Liver (tissue), 9 donors: ENCODE measurements around the gene LRMDA. TPM values are rescaled to one million over a fixed set of nuclear protein-coding genes. Genes with fewer than 3 reads are reported as not detected.

ENCODE experiments used
- DNase-seq: peaks from one replicate; pipeline ENCODE4 v3.0.0-alpha.2; 2017; ENCODE audit warnings: low spot score
- H3K27ac ChIP-seq, 2 donors: one replicate each; pipeline ENCODE4 v1.7.0; 2013; ENCODE audit warnings: inconsistent platforms in 2 of 2, low read length in 2 of 2, control low read depth in 1 of 2, low read depth in 1 of 2, mild to moderate bottlenecking in 1 of 2
- H3K27me3 ChIP-seq, 4 donors: one replicate each; pipeline versions ENCODE4 v1.6.1 to v1.7.0; 2013; ENCODE audit warnings: low read length in 3 of 4, inconsistent platforms in 1 of 4, mild to moderate bottlenecking in 1 of 4, moderate library complexity in 1 of 4; ENCODE audit not compliant: control insufficient read depth in 4 of 4, insufficient read depth in 4 of 4
- H3K36me3 ChIP-seq, 4 donors: one replicate each; pipeline versions ENCODE4 v1.6.1 to v1.7.0; 2013; ENCODE audit warnings: low read length in 3 of 4, mild to moderate bottlenecking in 3 of 4, low read depth in 1 of 4, moderate library complexity in 1 of 4; ENCODE audit not compliant: control insufficient read depth in 4 of 4, insufficient read depth in 3 of 4
- H3K4me1 ChIP-seq, 4 donors: one replicate each; pipeline versions ENCODE4 v1.6.1 to v1.7.0; 2013; ENCODE audit warnings: low read length in 3 of 4, mild to moderate bottlenecking in 3 of 4, moderate library complexity in 1 of 4; ENCODE audit not compliant: control insufficient read depth in 4 of 4, insufficient read depth in 4 of 4
- H3K4me3 ChIP-seq, 3 donors: one replicate each; pipeline versions ENCODE4 v1.6.1 to v1.7.0; 2013; ENCODE audit warnings: low read length in 3 of 3, control low read depth in 1 of 3, low read depth in 1 of 3, mild to moderate bottlenecking in 1 of 3
- H3K9ac ChIP-seq, 2 donors: one replicate each; pipeline ENCODE4 v1.7.0; 2013; ENCODE audit warnings: low read length in 2 of 2, mild to moderate bottlenecking in 2 of 2, moderate library complexity in 2 of 2, control low read depth in 1 of 2, low read depth in 1 of 2
- H3K9me3 ChIP-seq, 4 donors: one replicate each; pipeline versions ENCODE4 v1.6.1 to v1.7.0; 2013; ENCODE audit warnings: low read length in 3 of 4; ENCODE audit not compliant: control insufficient read depth in 4 of 4
- ATF3 ChIP-seq: IDR thresholded peaks from 2 replicates; pipeline ENCODE4 v1.6.1; 2016; ENCODE audit warnings: antibody characterized with exemption
- EGR1 ChIP-seq, 2 donors: IDR thresholded peaks; 2 replicates each; pipeline ENCODE4 v1.6.1; 2016 to 2018; ENCODE audit warnings: antibody characterized with exemption in 2 of 2, low read depth in 2 of 2
- FOXA1 ChIP-seq: IDR thresholded peaks from 2 replicates; pipeline ENCODE4 v1.6.1; 2016; ENCODE audit warnings: antibody characterized with exemption
- FOXA2 ChIP-seq: IDR thresholded peaks from 2 replicates; pipeline ENCODE4 v1.6.1; 2016; ENCODE audit warnings: antibody characterized with exemption
- GABPA ChIP-seq, 2 donors: IDR thresholded peaks in 1 of 2; conservative IDR thresholded peaks in 1 of 2; 2 replicates each; pipeline ENCODE4 v1.6.1; 2016; ENCODE audit warnings: antibody characterized with exemption in 2 of 2, mild to moderate bottlenecking in 1 of 2, moderate library complexity in 1 of 2
- HNF4A ChIP-seq, 2 donors: conservative IDR thresholded peaks; 2 replicates each; pipeline ENCODE4 v1.6.1; 2016; ENCODE audit warnings: antibody characterized with exemption in 2 of 2, mild to moderate bottlenecking in 2 of 2
- HNF4G ChIP-seq: IDR thresholded peaks from 2 replicates; pipeline ENCODE4 v1.6.1; 2016; ENCODE audit warnings: antibody characterized with exemption
- JUND ChIP-seq, 2 donors: IDR thresholded peaks; 2 replicates each; pipeline ENCODE4 v1.6.1; 2016; ENCODE audit warnings: antibody characterized with exemption in 2 of 2
- NR2F2 ChIP-seq: IDR thresholded peaks from 2 replicates; pipeline ENCODE4 v1.6.1; 2016; ENCODE audit warnings: antibody characterized with exemption
- RAD21 ChIP-seq, 2 donors: IDR thresholded peaks; 2 replicates each; pipeline ENCODE4 v1.6.1; 2016; ENCODE audit warnings: antibody characterized with exemption in 2 of 2, mild to moderate bottlenecking in 2 of 2
- RXRA ChIP-seq, 2 donors: IDR thresholded peaks; 2 replicates each; pipeline ENCODE4 v1.6.1; 2017 to 2018; ENCODE audit warnings: antibody characterized with exemption in 2 of 2, mild to moderate bottlenecking in 1 of 2
- SP1 ChIP-seq: IDR thresholded peaks from 2 replicates; pipeline ENCODE4 v1.6.1; 2018; ENCODE audit warnings: antibody characterized with exemption, mild to moderate bottlenecking
- TAF1 ChIP-seq: conservative IDR thresholded peaks from 2 replicates; pipeline ENCODE4 v1.6.1; 2016; ENCODE audit warnings: antibody characterized with exemption, mild to moderate bottlenecking
- YY1 ChIP-seq: IDR thresholded peaks from 2 replicates; pipeline ENCODE4 v1.6.1; 2016; ENCODE audit warnings: antibody characterized with exemption, mild to moderate bottlenecking
- WGBS: extraction: QIAGEN DNeasy Blood & Tissue Kit; methylation state at CpG from one replicate; pipeline ENCODE4 v1.1.7; 2013; 5-methylcytosine and 5-hydroxymethylcytosine counted together
- polyA plus RNA-seq, 2 donors: library from polyadenylated mRNA; stranded (reverse) in 1 of 2; unstranded in 1 of 2; fragments of 200-250 nt in 1 of 2; fragments of >200 nt in 1 of 2; fragmentation: Nextera tagmentation in 1 of 2; extraction: Ambion mirVana in 1 of 2; gene quantifications; one replicate each; pipeline versions ENCODE4 v1.2.1 to v1.2.3, GENCODE V29; 2013 to 2015
- total RNA-seq, 2 donors: library from RNA; depleted of rRNA; stranded (reverse); fragments of >200 nt; gene quantifications; one replicate each; pipeline ENCODE4 v1.2.3, GENCODE V29; 2014
- TF ChIP-seq, protein P1 (sequence below): IDR thresholded peaks from 2 replicates; pipeline ENCODE4 v1.6.1; 2016; ENCODE audit warnings: antibody characterized with exemption
- TF ChIP-seq, protein P2 (sequence below): IDR thresholded peaks from 2 replicates; pipeline ENCODE4 v1.6.1; 2016; ENCODE audit warnings: antibody characterized with exemption
- TF ChIP-seq, protein P3 (sequence below): IDR thresholded peaks from 2 replicates; pipeline ENCODE4 v1.6.1; 2016; ENCODE audit warnings: antibody characterized with exemption, mild to moderate bottlenecking
- donor health status: healthy.
- donor health status: healthy.
- donor health status: healthy.
- donor health status: healthy.
- donor health status: healthy.

LRMDA gene
- total and polyA plus RNA-seq, 4 donors, result 7.9 to 15.8 (median 11.3) TPM

GRCh38 chr10:75876710-75877109, 445.3 kb downstream of the LRMDA start:
- Histone ChIP-seq H3K4me1 (no peaks in the 10 kb centered on the region), H3K9me3 (no peaks in the 10 kb centered on the region), H3K27ac (no peak overlapping the region), H3K27me3 (no peaks in the 10 kb centered on the region), H3K36me3 (no peaks in the 10 kb centered on the region), H3K9ac (no peak overlapping the region), H3K4me3 (no peak overlapping the region)
- TF ChIP-seq YY1 (no peak), NR2F2 (no peak)
- TF ChIP-seq, protein P1, sequence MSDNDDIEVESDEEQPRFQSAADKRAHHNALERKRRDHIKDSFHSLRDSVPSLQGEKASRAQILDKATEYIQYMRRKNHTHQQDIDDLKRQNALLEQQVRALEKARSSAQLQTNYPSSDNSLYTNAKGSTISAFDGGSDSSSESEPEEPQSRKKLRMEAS, result no peak
- no peak for DNase-seq
- WGBS, result 95% methylated on average over 3 of the region's 3 CpGs

- Histone ChIP-seq H3K27me3 (no peaks in the 10 kb centered on the region), H3K27ac (no peak overlapping the region), H3K9ac (no peak overlapping the region), H3K4me3 (no peak overlapping the region), H3K4me1 (no peaks in the 10 kb centered on the region), H3K9me3 (no peaks in the 10 kb centered on the region), H3K36me3 (no peaks in the 10 kb centered on the region)
- no peak for DNase-seq
- TF ChIP-seq, protein P2, sequence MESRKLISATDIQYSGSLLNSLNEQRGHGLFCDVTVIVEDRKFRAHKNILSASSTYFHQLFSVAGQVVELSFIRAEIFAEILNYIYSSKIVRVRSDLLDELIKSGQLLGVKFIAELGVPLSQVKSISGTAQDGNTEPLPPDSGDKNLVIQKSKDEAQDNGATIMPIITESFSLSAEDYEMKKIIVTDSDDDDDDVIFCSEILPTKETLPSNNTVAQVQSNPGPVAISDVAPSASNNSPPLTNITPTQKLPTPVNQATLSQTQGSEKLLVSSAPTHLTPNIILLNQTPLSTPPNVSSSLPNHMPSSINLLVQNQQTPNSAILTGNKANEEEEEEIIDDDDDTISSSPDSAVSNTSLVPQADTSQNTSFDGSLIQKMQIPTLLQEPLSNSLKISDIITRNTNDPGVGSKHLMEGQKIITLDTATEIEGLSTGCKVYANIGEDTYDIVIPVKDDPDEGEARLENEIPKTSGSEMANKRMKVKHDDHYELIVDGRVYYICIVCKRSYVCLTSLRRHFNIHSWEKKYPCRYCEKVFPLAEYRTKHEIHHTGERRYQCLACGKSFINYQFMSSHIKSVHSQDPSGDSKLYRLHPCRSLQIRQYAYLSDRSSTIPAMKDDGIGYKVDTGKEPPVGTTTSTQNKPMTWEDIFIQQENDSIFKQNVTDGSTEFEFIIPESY, result no peak
- TF ChIP-seq TAF1 (no peak), RXRA (IDR thresholded peaks at IDR 0.05) (no peak), FOXA1 (no peak), FOXA2 (no peak), SP1 (no peak), NR2F2 (no peak), HNF4G (no peak), ATF3 (no peak), EGR1 (IDR thresholded peaks at IDR 0.05; ENCODE audit: low read depth in 2 of 2) (no peak), JUND (IDR thresholded peaks at IDR 0.05) (no peak), RAD21 (IDR thresholded peaks at IDR 0.05) (no peak), HNF4A (conservative IDR thresholded peaks at IDR 0.05) (no peak), YY1 (no peak), GABPA (IDR thresholded peaks at IDR 0.05 in 1 of 2, conservative IDR thresholded peaks at IDR 0.05 in 1 of 2) (no peak)
- TF ChIP-seq, protein P3, sequence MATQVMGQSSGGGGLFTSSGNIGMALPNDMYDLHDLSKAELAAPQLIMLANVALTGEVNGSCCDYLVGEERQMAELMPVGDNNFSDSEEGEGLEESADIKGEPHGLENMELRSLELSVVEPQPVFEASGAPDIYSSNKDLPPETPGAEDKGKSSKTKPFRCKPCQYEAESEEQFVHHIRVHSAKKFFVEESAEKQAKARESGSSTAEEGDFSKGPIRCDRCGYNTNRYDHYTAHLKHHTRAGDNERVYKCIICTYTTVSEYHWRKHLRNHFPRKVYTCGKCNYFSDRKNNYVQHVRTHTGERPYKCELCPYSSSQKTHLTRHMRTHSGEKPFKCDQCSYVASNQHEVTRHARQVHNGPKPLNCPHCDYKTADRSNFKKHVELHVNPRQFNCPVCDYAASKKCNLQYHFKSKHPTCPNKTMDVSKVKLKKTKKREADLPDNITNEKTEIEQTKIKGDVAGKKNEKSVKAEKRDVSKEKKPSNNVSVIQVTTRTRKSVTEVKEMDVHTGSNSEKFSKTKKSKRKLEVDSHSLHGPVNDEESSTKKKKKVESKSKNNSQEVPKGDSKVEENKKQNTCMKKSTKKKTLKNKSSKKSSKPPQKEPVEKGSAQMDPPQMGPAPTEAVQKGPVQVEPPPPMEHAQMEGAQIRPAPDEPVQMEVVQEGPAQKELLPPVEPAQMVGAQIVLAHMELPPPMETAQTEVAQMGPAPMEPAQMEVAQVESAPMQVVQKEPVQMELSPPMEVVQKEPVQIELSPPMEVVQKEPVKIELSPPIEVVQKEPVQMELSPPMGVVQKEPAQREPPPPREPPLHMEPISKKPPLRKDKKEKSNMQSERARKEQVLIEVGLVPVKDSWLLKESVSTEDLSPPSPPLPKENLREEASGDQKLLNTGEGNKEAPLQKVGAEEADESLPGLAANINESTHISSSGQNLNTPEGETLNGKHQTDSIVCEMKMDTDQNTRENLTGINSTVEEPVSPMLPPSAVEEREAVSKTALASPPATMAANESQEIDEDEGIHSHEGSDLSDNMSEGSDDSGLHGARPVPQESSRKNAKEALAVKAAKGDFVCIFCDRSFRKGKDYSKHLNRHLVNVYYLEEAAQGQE, result no peak
- TF ChIP-seq, protein P1, result no peak
- WGBS, result 90% methylated on average over 7 of the region's 7 CpGs
These were observed 446.5 kb downstream of the LRMDA start for GRCh38 chr10:75877877-75878276.
